22Rv1 (cell line): Measurements from ENCODE around the gene CHST8.

Experiments used
- ZFX ChIP-seq: fragments of 450-650 bp; IDR thresholded peaks from 2 replicates; pipeline ENCODE4 v1.6.1; 2017; ENCODE audit warnings: antibody characterized with exemption, borderline replicate concordance
- TF ChIP-seq, protein P1 (sequence below): fragments of 450-650 bp; IDR thresholded peaks from 2 replicates; pipeline ENCODE4 v1.5.1; 2017; ENCODE audit warnings: mild to moderate bottlenecking

DNA sequence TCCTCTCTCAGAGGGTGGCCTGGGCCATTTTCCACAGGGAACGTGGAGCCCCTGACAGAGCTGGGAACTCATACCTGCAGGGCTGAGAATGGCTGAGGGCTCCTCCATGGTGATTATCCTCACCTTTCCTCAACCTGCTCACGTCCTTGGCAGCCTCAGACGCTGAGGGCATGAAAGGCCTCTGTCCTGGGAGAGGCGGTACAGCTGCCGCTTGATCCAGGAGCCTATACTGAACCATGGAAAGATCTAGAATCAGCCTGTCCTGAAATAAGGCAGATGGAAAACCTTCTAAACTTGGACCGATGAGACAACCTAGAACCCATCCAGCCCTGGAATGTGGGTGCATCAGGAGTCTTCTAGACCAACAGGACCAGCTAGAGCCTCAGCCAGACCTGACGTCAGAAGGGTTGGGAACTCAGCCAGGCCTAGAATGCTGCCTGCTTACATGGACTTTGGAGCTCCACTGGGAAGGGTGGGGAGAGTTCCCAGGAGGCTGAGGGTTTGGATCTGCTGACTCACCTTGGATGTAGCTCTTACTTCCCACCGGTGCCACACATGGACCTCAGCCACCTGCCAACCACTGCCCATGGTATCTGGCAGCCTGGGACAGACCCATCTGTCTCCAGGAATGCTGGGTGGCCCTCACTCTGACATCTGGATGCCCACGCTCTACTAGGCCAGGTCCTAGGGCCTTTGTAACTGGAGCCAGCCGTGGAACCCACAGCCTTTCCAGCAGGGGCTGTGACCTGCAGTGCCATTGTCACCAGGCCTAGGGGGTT is 182.5 kb downstream of the CHST8 start:
- TF ChIP-seq, protein P1, sequence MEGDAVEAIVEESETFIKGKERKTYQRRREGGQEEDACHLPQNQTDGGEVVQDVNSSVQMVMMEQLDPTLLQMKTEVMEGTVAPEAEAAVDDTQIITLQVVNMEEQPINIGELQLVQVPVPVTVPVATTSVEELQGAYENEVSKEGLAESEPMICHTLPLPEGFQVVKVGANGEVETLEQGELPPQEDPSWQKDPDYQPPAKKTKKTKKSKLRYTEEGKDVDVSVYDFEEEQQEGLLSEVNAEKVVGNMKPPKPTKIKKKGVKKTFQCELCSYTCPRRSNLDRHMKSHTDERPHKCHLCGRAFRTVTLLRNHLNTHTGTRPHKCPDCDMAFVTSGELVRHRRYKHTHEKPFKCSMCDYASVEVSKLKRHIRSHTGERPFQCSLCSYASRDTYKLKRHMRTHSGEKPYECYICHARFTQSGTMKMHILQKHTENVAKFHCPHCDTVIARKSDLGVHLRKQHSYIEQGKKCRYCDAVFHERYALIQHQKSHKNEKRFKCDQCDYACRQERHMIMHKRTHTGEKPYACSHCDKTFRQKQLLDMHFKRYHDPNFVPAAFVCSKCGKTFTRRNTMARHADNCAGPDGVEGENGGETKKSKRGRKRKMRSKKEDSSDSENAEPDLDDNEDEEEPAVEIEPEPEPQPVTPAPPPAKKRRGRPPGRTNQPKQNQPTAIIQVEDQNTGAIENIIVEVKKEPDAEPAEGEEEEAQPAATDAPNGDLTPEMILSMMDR = no peak
- TF ChIP-seq ZFX = no peak
